Neural progenitor cell (in vitro differentiated cells): ENCODE data around the gene KDM3B. TPM values are rescaled to one million over a fixed set of nuclear protein-coding genes. Genes with fewer than 3 reads are reported as not detected.
"Not testable (repeated sequence)": the region's sequence is repeated elsewhere in the genome, so short reads cannot be mapped to it uniquely, and the experiment has no call there.

Source experiments
- DNase-seq: peaks from one replicate; pipeline ENCODE4 v3.0.0-alpha.2; 2016; ENCODE audit warnings: low spot score
- H2AFZ ChIP-seq: fragments of 200-600 bp; sonication (generic); replicated peaks from 2 replicates; pipeline ENCODE4 v1.6.1; 2016; ENCODE audit warnings: antibody characterized with exemption
- H3F3A ChIP-seq: fragments of 200-600 bp; sonication (generic); 2 replicates; pipeline ENCODE4 v1.6.1; 2016; ENCODE audit warnings: antibody characterized with exemption, low read depth
- H3K27ac ChIP-seq: fragments of 200-600 bp; sonication (generic); 2 replicates; pipeline ENCODE4 v1.5.1; 2016; ENCODE audit warnings: mild to moderate bottlenecking
- H3K27me3 ChIP-seq: fragments of 200-600 bp; sonication (generic); 2 replicates; pipeline ENCODE4 v1.6.1; 2016; ENCODE audit warnings: mild to moderate bottlenecking, moderate library complexity
- H3K36me3 ChIP-seq: fragments of 200-600 bp; sonication (generic); 2 replicates; pipeline ENCODE4 v1.5.1; 2016
- H3K4me1 ChIP-seq: fragments of 200-600 bp; sonication (generic); 2 replicates; pipeline ENCODE4 v1.6.1; 2016; ENCODE audit warnings: mixed run types
- H3K4me2 ChIP-seq: fragments of 200-600 bp; sonication (generic); 2 replicates; pipeline ENCODE4 v1.6.1; 2016
- H3K4me3 ChIP-seq: fragments of 200-600 bp; sonication (generic); 2 replicates; pipeline ENCODE4 v1.5.1; 2016
- H3K79me2 ChIP-seq: fragments of 200-600 bp; sonication (generic); 2 replicates; pipeline ENCODE4 v1.6.1; 2016; ENCODE audit warnings: low read depth
- H3K9ac ChIP-seq: fragments of 200-600 bp; sonication (generic); 2 replicates; pipeline ENCODE4 v1.6.1; 2016
- H3K9me3 ChIP-seq: fragments of 200-600 bp; sonication (generic); 2 replicates; pipeline ENCODE4 v1.5.1; 2016; ENCODE audit warnings: low read depth
- H4K20me1 ChIP-seq: fragments of 200-600 bp; sonication (generic); 2 replicates; pipeline ENCODE4 v1.6.1; 2016; ENCODE audit warnings: low read depth
- H3K27ac Mint-ChIP-seq: 3 replicates; pipeline ENCODE4 v1.8.0; 2021; ENCODE audit warnings: mixed read lengths
- H3K27me3 Mint-ChIP-seq: 2 replicates; pipeline ENCODE4 v1.8.0; 2022; ENCODE audit warnings: low read depth, mild to moderate bottlenecking, inconsistent platforms, moderate library complexity, mixed read lengths; ENCODE audit not compliant: insufficient read depth
- H3K36me3 Mint-ChIP-seq: 3 replicates; pipeline ENCODE4 v1.8.0; 2021; ENCODE audit warnings: mixed read lengths
- H3K4me1 Mint-ChIP-seq: 3 replicates; pipeline ENCODE4 v1.8.0; 2021; ENCODE audit warnings: mixed read lengths
- H3K4me3 Mint-ChIP-seq: 3 replicates; pipeline ENCODE4 v1.8.0; 2021; ENCODE audit warnings: mild to moderate bottlenecking, moderate library complexity, mixed read lengths
- H3K9me3 Mint-ChIP-seq: 3 replicates; pipeline ENCODE4 v1.8.0; 2020; ENCODE audit warnings: mixed read lengths
- CTCF ChIP-seq: fragments of 200-600 bp; sonication (generic); IDR thresholded peaks from 2 replicates; pipeline ENCODE4 v1.5.1; 2017; ENCODE audit warnings: antibody characterized with exemption, mild to moderate bottlenecking
- EZH2 ChIP-seq: fragments of 200-600 bp; sonication (generic); IDR thresholded peaks from 2 replicates; pipeline ENCODE4 v1.6.1; 2017; ENCODE audit warnings: antibody characterized with exemption, mild to moderate bottlenecking, moderate library complexity
- EZH2phosphoT487 ChIP-seq: fragments of 200-600 bp; sonication (generic); IDR thresholded peaks from 2 replicates; pipeline ENCODE4 v1.6.1; 2017; ENCODE audit warnings: antibody characterized with exemption
- small RNA-seq: library from RNA; depleted of rRNA; stranded (forward); fragments of <200 nt; gene quantifications from one replicate; pipeline ENCODE3, GENCODE V24; 2015
- total RNA-seq: library from RNA; depleted of rRNA; stranded (reverse); fragments of >200 nt; gene quantifications from 2 replicates; pipeline ENCODE4 v1.2.3, GENCODE V29; 2015; ENCODE audit warnings: low replicate concordance

KDM3B gene
- total RNA-seq, 1 donor from 2014 or later = 136 TPM

- Histone ChIP-seq H3K4me3 (no peak overlapping the region), H3K9ac (no peak overlapping the region), H3F3A (peaks cover 11% of the 10 kb centered on the region), H3K27ac (no peak overlapping the region), H2AFZ (no peak overlapping the region), H3K9me3 (no peaks in the 10 kb centered on the region), H3K79me2 (no peaks in the 10 kb centered on the region), H3K4me2 (no peak overlapping the region), H3K27me3 (peaks cover 12% of the 10 kb centered on the region), H3K36me3 (no peaks in the 10 kb centered on the region), H3K4me1 (no peaks in the 10 kb centered on the region), H4K20me1 (peaks cover 11% of the 10 kb centered on the region)
- peaks cover 12% of the 10 kb centered on the region for H3K36me3 Mint-ChIP-seq
- no peak overlapping the region for H3K4me3 Mint-ChIP-seq
- DNase-seq = no peak
- TF ChIP-seq CTCF (no peak), EZH2phosphoT487 (no peak), EZH2 (no peak)
- H3K27me3 Mint-ChIP-seq = peaks cover 22% of the 10 kb centered on the region
- H3K9me3 Mint-ChIP-seq = peaks cover 4% of the 10 kb centered on the region
- H3K27ac Mint-ChIP-seq = no peak overlapping the region
- H3K4me1 Mint-ChIP-seq = peaks cover 19% of the 10 kb centered on the region
Measured at GRCh38 chr5:138472353-138472752, 119.9 kb downstream of the KDM3B start.

GRCh38 chr5:138473151-138473550 is 120.7 kb downstream of the KDM3B start:
- not testable (repeated sequence) for H2AFZ ChIP-seq, H3K4me1 ChIP-seq, H3K9ac ChIP-seq, H3K27me3 ChIP-seq, H3K79me2 ChIP-seq, H3K27ac Mint-ChIP-seq, H3K36me3 ChIP-seq, H3K9me3 Mint-ChIP-seq, H3K27ac ChIP-seq, H4K20me1 ChIP-seq, H3K4me3 ChIP-seq, H3K4me2 ChIP-seq, H3K36me3 Mint-ChIP-seq, H3K9me3 ChIP-seq, DNase-seq, H3K4me3 Mint-ChIP-seq
- peaks cover 11% of the 10 kb centered on the region for H3F3A ChIP-seq
- Mint-ChIP-seq H3K4me1 (peaks cover 11% of the 10 kb centered on the region), H3K27me3 (peaks cover 18% of the 10 kb centered on the region)

GRCh38 chr5:138476918-138477317 is 124.4 kb downstream of the KDM3B start:
- H2AFZ ChIP-seq = no peak overlapping the region
- Mint-ChIP-seq H3K36me3 (no peaks in the 10 kb centered on the region), H3K4me3 (no peak overlapping the region), H3K27me3 (peaks cover 12% of the 10 kb centered on the region), H3K4me1 (no peaks in the 10 kb centered on the region), H3K9me3 (no peaks in the 10 kb centered on the region), H3K27ac (no peak overlapping the region)
- no peaks in the 10 kb centered on the region for H3F3A ChIP-seq
- H3K9ac ChIP-seq = no peak overlapping the region
- H4K20me1 ChIP-seq = no peaks in the 10 kb centered on the region
- H3K4me1 ChIP-seq = no peaks in the 10 kb centered on the region
- H3K27ac ChIP-seq = no peak overlapping the region
- no peaks in the 10 kb centered on the region for H3K9me3 ChIP-seq
- no peaks in the 10 kb centered on the region for H3K27me3 ChIP-seq
- H3K79me2 ChIP-seq = no peaks in the 10 kb centered on the region
- H3K4me3 ChIP-seq = no peak overlapping the region
- DNase-seq = no peak
- H3K36me3 ChIP-seq = no peaks in the 10 kb centered on the region
- TF ChIP-seq EZH2phosphoT487 = no peak
- no peak for TF ChIP-seq EZH2
- TF ChIP-seq CTCF = no peak
- no peak overlapping the region for H3K4me2 ChIP-seq

- H3K9me3 Mint-ChIP-seq = no peaks in the 10 kb centered on the region
- H3K4me3 Mint-ChIP-seq = no peak overlapping the region
- no peaks in the 10 kb centered on the region for H3K9me3 ChIP-seq
- peaks cover 6% of the 10 kb centered on the region for H3K4me1 Mint-ChIP-seq
- no peaks in the 10 kb centered on the region for H3F3A ChIP-seq
- no peak for TF ChIP-seq EZH2phosphoT487
- TF ChIP-seq CTCF = no peak
- no peak for TF ChIP-seq EZH2
- H3K4me1 ChIP-seq = no peaks in the 10 kb centered on the region
- H4K20me1 ChIP-seq = no peaks in the 10 kb centered on the region
- H3K27me3 Mint-ChIP-seq = peaks cover 7% of the 10 kb centered on the region
- H3K36me3 Mint-ChIP-seq = no peaks in the 10 kb centered on the region
- H3K9ac ChIP-seq = no peak overlapping the region
- no peaks in the 10 kb centered on the region for H3K79me2 ChIP-seq
- H3K36me3 ChIP-seq = no peaks in the 10 kb centered on the region
- no peak overlapping the region for H3K4me3 ChIP-seq
- no peak overlapping the region for H3K27ac Mint-ChIP-seq
- no peaks in the 10 kb centered on the region for H3K27me3 ChIP-seq
- H3K27ac ChIP-seq = no peak overlapping the region
- H3K4me2 ChIP-seq = no peak overlapping the region
- no peak for DNase-seq
- H2AFZ ChIP-seq = no peak overlapping the region
Measured at GRCh38 chr5:138482638-138483037, 130.2 kb downstream of the KDM3B start.

Small RNA genes within 50 kb of the gene (small RNA-seq; reads per million reads assigned to genes)
- gene AC113403.1 = not detected

Other genes starting within 250 kb of the KDM3B start
- gene NME5, start 213.3 kb upstream of the KDM3B start, total RNA-seq = 6.7 and 8.0 TPM in 2 replicates
- 113 and 150 TPM in 2 replicates for gene BRD8, start 174.1 kb upstream of the KDM3B start, total RNA-seq
- gene KIF20A, start 173.6 kb upstream of the KDM3B start, total RNA-seq = 128 and 158 TPM in 2 replicates
- 62.8 and 83.3 TPM in 2 replicates for gene CDC23, start 139.4 kb upstream of the KDM3B start, total RNA-seq
- not detected in 2 replicates for gene GFRA3, start 78.1 kb upstream of the KDM3B start, total RNA-seq
- gene CDC25C, start 20.9 kb upstream of the KDM3B start, total RNA-seq = 45.8 and 48.6 TPM in 2 replicates
- gene FAM53C, start 14.4 kb upstream of the KDM3B start, total RNA-seq = 68.0 and 72.5 TPM in 2 replicates
- gene REEP2, start 86.4 kb downstream of the KDM3B start, total RNA-seq = 17.4 and 56.3 TPM in 2 replicates
- 25.1 and 31.3 TPM in 2 replicates for gene EGR1, start 112.8 kb downstream of the KDM3B start, total RNA-seq
- gene ETF1, start 190.6 kb downstream of the KDM3B start, total RNA-seq = 85.5 and 116 TPM in 2 replicates
- 259 and 276 TPM in 2 replicates for gene HSPA9, start 222.7 kb downstream of the KDM3B start, total RNA-seq